Peyer's patch (tissue), 4 donors: ENCODE data around the gene PABPC1L. TPM values are rescaled to one million over a fixed set of nuclear protein-coding genes. Genes with fewer than 3 reads are reported as not detected.

Experiments
- DNase-seq, 3 donors: peaks; one replicate each; pipeline ENCODE4 v3.0.0-alpha.2; 2017 to 2019
- H3K27ac ChIP-seq, 4 donors: fragments of 200-600 bp; sonication (generic); one replicate each; pipeline ENCODE4 v1.5.1; 2016 to 2019
- H3K27me3 ChIP-seq, 2 donors: fragments of 200-600 bp; sonication (generic); one replicate each; pipeline ENCODE4 v1.5.1; 2019
- H3K36me3 ChIP-seq, 3 donors: fragments of 200-600 bp; sonication (generic); one replicate each; pipeline ENCODE4 v1.5.1; 2016 to 2019
- H3K4me1 ChIP-seq, 4 donors: fragments of 200-600 bp; sonication (generic); one replicate each; pipeline ENCODE4 v1.5.1; 2016 to 2019
- H3K4me3 ChIP-seq, 4 donors: fragments of 200-600 bp; sonication (generic); 1 replicate in 3 of 4; 2 replicates in 1 of 4; pipeline ENCODE4 v1.5.1; 2016 to 2019; ENCODE audit warnings: mild to moderate bottlenecking in 1 of 4
- H3K9me3 ChIP-seq, 4 donors: fragments of 200-600 bp; sonication (generic); one replicate each; pipeline ENCODE4 v1.5.1; 2016 to 2019; ENCODE audit warnings: mild to moderate bottlenecking in 1 of 4
- CTCF ChIP-seq, 6 experiments: fragments of 450-650 bp in 4 of 6; fragments of 200-600 bp in 2 of 6; sonication (generic) in 1 of 6; IDR thresholded peaks; one replicate each; pipeline ENCODE4 v1.5.1; 2017 to 2019; ENCODE audit warnings: antibody characterized with exemption in 6 of 6, mild to moderate bottlenecking in 3 of 6, moderate library complexity in 1 of 6
- POLR2A ChIP-seq, 2 donors: fragments of 450-650 bp; IDR thresholded peaks; one replicate each; pipeline ENCODE4 v1.5.1; 2017; ENCODE audit warnings: antibody characterized with exemption in 2 of 2, mild to moderate bottlenecking in 2 of 2, moderate library complexity in 2 of 2
- total RNA-seq, 4 donors: library from RNA; depleted of rRNA; stranded (reverse); fragments of >200 nt; gene quantifications; one replicate each; pipeline ENCODE4 v1.1.0, GENCODE V29; 2016

Gene PABPC1L
- total RNA-seq, 4 donors from 2014 or later, result 10.5 to 123 (median 33.6) TPM

- TF ChIP-seq CTCF (IDR thresholded peaks at IDR 0.05), result no peak
- TF ChIP-seq POLR2A (IDR thresholded peaks at IDR 0.05), result no peak
- no peaks in the 10 kb centered on the region for H3K9me3 ChIP-seq
- no peak overlapping the region for H3K27ac ChIP-seq
- DNase-seq, result no peak
- H3K27me3 ChIP-seq, result no peaks in the 10 kb centered on the region
- peaks cover 0 to 11% (median 0%) of the 10 kb centered on the region in 4 donors for H3K4me1 ChIP-seq
- H3K36me3 ChIP-seq, result peaks cover 0 to 70% (median 0%) of the 10 kb centered on the region in 3 donors
- H3K4me3 ChIP-seq, result no peak overlapping the region
Observed at GRCh38 chr20:44983093-44983674, 73.3 kb downstream of the PABPC1L start.

- Histone ChIP-seq H3K27ac (no peak overlapping the region), H3K9me3 (no peaks in the 10 kb centered on the region), H3K4me3 (no peak overlapping the region), H3K36me3 (peaks cover 0 to 38% (median 0%) of the 10 kb centered on the region in 3 donors), H3K4me1 (peaks cover 0 to 8% (median 4%) of the 10 kb centered on the region in 4 donors), H3K27me3 (no peaks in the 10 kb centered on the region)
- DNase-seq, result no peak
- TF ChIP-seq CTCF (IDR thresholded peaks at IDR 0.05) (no peak), POLR2A (IDR thresholded peaks at IDR 0.05) (no peak)
Observed at GRCh38 chr20:44988631-44989171, 78.8 kb downstream of the PABPC1L start.

Other genes with a start within 250 kb of the PABPC1L start
- 10 to 100 TPM in 2 of 4 donors, 1 to 10 TPM in 2; 5.8 to 32.2 (median 11.2) TPM for gene CCN5, start 194.7 kb upstream of the PABPC1L start, total RNA-seq
- under 1 TPM in 1 of 4 donors, not detected in 3; 0.54 TPM for gene KCNK15, start 164.2 kb upstream of the PABPC1L start, total RNA-seq
- gene RIMS4, start 99.5 kb upstream of the PABPC1L start, total RNA-seq, result under 1 TPM in 2 of 4 donors, not detected in 2; 0.13 to 0.18 TPM
- gene YWHAB, start 24.4 kb upstream of the PABPC1L start, total RNA-seq, result 100 to 1,000 TPM; 105 to 174 (median 125) TPM
- 10 to 100 TPM in 3 of 4 donors, 1 to 10 TPM in 1; 8.4 to 19.0 (median 12.2) TPM for gene TOMM34, start 50.3 kb downstream of the PABPC1L start, total RNA-seq
- gene STK4, start 56.5 kb downstream of the PABPC1L start, total RNA-seq, result 100 to 1,000 TPM in 1 of 4 donors, 10 to 100 TPM in 3; 27.7 to 128 (median 42.9) TPM
- gene KCNS1, start 191.1 kb downstream of the PABPC1L start, total RNA-seq, result under 1 TPM in 1 of 4 donors, not detected in 3; 0.27 TPM
- not detected for gene WFDC5, start 205.1 kb downstream of the PABPC1L start, total RNA-seq
- not detected for gene WFDC12, start 214.4 kb downstream of the PABPC1L start, total RNA-seq